SKM-1 treated with dmso at 0.1 percent for 144 hours (cell line): Measurements from ENCODE around the gene TCEAL9.
"Not testable (repeated sequence)": the region's sequence is repeated elsewhere in the genome, so short reads cannot be mapped to it uniquely, and the experiment has no call there.

ENCODE experiments used
- DNase-seq: peaks from one replicate; lab custom pipeline; 2025; ENCODE audit not compliant: unreplicated experiment; lab: John Stamatoyannopoulos, UW

Gene TCEAL9

GRCh38 chrX:103373581-103373980 lies 17.3 kb downstream of the TCEAL9 start:
- DNase-seq: no peak

DNA sequence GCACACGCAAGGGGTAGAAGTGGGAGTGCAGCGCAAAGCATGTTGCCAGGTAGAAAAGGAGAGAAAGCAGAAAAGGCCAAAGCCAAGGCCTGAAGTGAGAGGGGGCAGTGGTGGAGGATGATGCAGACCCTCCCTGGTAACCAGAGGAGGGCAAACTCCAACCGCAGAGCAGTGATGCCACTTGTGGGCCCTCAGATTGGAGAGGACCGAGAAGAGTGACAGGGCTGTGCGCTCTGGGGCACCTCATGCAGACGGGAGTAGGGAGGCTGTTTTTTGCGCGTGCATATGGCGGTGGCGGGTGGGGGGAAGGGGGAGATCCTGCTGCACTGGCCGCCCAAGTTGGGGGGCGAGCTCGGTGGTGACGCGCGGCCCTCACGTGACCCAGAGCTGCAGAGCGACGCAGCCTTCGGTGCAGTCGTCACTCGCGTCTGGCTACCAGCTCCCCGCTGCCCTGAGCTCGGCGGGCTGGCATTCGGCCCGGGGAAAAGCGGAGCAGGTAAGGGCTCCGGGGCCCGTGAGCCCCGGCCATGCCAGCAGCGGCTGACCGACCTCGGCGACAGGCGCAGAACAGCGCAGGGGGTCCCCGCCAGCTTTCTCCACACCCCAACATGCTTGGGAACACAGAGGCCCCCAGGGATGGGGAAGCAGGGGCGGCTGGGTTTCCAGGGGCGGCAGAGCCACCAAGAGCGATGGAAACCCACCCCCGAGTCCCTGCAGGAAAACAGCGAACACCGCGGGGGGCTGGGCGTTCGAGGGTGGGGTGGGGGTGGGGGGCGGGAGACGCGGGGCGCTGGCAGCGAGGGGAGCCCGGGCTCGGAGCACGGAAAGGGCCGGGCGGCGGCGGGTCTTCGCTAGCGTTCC lies 20.0 kb downstream of the TCEAL9 start, which contains the start of gene BEX3:
Gene BEX3, plus strand, starts transcription at position 421 of the 861 bp plus-strand sequence. CDS start 984 bp downstream, outside the sequence.
- no peak for DNase-seq

DNA sequence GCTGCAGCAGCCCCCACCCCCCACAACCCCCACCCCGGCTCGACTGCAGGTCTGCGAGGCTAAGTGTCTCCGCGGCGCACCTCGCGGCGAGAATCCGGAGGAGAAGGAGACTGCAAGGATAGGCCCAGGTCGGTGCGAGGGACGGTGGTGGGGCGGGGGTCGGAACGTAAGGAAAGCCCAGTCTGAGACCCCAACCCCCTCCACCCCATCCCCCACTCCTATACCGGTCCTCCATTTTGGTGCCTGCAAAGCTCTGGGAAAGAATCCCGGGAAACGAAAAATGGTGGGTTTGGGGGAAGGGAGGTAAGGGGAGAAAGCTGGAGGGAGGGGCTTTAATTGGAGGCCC lies 20.6 kb downstream of the TCEAL9 start:
- no peak for DNase-seq

GRCh38 chrX:103378990-103379389 lies 22.7 kb downstream of the TCEAL9 start:
- DNase-seq: no peak

GRCh38 chrX:103382877-103383276 lies 26.6 kb downstream of the TCEAL9 start:
- DNase-seq: no peak

DNA sequence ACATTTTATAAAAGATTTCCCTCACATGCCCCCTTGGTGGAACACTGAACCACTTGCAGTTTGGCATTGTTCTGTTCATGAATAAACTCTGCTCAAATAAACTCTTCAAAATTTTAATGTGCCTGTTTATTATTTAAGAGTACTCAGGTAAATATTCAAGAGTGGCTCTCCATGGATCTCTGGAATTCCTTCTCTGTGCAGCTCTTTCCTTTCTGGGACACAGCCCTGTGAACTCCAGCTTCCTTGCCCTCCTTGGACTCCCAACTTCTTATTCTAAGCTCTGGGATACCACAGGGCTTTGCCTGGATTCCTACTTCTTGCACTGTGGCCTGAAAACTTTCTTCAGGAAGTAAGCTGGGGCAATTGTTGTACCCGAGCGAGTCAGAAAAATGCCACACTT lies 28.4 kb downstream of the TCEAL9 start:
- no peak for DNase-seq

DNA sequence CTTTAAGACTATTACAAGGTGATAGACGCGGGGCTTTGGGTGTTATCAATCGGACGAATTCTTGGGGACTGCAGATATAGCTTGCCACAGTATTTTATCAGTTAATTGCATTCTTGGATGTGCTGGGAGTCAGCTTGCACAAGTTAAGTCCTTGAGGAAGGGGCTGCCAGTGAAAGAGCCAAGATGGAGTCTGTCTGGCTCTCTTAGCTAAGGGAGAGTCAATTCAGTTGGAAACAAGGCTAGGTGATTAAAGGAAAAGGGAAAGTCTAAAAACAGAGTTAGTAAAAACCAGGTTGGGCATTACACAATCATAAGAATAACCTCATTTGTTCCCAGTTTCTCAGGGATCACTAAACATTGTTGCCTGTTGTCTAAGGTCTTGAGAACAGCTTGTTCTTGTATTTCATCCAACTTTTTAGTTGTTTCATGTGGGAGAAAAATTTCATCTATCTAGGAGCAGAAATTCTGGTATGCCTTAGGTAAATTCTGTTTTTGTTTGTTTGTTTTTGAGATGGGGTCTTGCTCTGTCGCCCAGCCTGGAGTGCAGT lies 29.1 kb downstream of the TCEAL9 start:
- not testable (repeated sequence) for DNase-seq

- no peak for DNase-seq
These were observed 30.0 kb downstream of the TCEAL9 start for GRCh38 chrX:103386332-103386731.

DNA sequence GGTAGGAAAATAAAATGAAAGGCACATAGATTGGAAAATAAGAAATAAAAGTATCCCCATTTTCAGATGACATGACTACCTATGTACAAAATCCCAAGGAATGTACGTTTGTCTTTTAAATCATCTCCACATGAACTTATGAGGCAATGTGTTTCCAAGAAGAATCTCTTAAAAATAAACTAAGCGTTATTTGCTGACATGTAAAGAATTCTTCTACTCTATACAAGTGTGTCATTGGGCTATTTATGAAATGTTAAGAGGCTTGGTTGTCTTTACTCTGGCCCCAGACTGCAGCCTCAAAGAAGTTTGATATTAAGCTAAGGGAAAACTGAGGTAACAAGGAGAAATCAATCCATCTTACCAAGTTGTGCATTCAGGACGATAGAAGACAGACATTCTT lies 37.2 kb downstream of the TCEAL9 start:
- no peak for DNase-seq

- no peak for DNase-seq
These were observed 39.9 kb downstream of the TCEAL9 start for GRCh38 chrX:103396186-103396585.

- DNase-seq: no peak
These were observed 40.4 kb downstream of the TCEAL9 start for GRCh38 chrX:103396660-103397059.

DNA sequence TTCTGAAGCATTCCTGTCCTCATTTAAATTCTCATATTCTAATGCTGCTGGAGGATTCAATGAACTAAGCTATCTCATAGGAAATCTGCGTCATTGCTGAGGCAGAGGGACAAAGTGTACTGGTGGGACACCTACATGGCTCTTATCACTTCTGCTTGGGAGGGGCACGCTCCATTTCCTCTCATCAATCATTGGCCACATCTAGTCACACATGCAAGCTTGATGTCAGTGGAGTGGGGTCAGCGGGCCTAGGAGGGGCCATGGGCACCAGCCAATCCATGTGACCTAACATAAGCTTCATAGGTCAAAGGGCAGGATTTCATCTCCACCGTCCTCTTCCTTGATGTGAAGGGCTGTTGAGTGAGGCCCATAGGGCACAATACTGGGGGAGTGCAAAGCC lies 41.4 kb downstream of the TCEAL9 start:
- DNase-seq: no peak

DNA sequence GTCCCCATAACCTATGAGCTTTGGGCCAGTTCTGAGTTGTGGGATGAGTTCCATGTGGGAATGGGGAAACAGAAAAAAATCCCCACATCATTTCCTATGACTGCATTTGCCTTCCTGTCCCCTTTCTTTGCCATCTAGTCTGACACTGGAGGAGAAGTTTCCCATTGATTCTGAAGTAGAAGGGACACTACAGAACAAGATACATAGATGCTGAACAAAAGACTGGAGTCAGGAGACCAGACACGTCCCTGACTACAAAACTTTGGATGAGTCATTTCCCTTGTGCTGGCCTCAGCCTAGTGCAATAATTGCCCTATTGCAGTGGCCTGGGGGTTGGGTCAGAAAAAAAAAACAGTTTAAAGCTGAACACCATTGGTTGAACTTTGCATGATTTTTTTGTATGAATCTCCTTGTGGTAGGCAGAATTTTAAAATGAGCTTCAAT lies 42.1 kb downstream of the TCEAL9 start:
- no peak for DNase-seq

DNA sequence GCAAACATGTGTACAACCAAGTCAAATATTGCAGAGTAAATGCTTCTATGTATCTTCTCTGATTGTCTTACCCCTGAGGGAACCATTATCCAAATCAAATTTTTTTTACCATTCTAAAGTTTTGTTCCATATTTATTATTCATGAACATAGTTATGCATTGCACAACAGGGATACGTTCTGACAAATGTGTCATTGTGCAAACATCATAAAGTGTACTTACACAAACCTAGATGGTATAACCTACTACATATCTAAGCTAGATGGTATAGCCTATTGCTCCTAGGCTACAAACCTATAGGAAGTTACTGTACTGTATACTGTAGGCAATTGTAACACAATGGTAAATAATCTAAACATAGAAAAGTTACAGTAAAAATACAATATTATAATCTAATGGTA lies 43.4 kb downstream of the TCEAL9 start:
- no peak for DNase-seq

DNA sequence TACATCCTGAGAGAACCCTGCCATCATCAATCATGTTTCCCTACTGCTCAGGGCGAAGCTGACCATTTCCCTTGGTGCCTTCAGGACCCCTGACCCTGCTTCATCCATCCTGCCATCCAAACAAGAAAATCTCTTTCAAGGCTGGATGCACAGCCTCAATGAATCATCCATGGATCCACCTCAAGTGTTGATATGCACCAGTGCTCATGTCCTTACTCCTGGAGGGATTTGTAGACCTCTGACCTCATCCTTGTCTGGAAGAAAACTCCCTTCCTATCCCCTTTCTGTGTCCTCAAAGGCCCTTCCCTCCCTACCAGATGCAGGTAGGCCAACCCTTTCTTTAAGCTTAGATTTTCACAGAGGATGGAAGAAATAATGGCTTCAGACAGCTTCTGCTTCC lies 44.6 kb downstream of the TCEAL9 start:
- DNase-seq: no peak

- DNase-seq: no peak
These were observed 48.1 kb downstream of the TCEAL9 start for GRCh38 chrX:103404231-103405008.

GRCh38 chrX:103405009-103405333 lies 48.7 kb downstream of the TCEAL9 start:
- DNase-seq: no peak

DNA sequence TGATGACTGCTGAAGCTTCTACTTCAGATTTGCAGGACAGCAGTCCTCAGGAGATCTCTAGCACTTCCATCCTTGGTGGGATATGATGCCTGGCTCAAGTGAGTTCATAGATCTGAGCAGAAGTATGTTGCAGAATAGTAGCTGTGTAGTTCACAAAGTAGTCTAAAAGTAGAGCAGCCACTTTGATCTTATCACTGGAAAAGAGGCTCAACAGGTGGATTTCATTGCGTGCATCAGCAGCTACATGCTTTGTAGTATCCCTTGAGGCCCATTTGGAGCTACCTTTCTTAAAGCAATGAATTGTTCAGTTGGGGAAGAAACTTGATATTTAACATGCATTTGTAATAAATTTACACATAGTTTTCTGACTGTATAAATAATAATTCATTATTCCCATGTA lies 50.0 kb downstream of the TCEAL9 start:
- no peak for DNase-seq

DNA sequence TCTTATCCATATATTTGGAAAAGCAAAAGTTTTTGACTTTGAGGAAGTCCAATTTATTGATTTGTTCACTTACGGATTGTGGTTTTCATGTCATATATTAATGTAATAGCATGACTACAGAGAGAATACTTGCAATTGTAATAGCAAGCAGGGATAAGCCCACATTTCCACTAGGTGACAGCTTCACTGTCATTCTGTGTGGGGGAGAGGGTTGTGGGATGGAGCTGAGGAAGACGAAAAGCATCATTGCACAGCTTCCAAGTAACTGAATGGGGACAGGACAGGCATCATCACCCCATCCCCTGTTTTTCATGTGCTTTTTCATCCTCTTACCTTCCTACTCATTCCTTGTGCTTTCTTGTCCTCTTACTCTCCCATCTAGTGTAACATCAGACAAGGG lies 51.5 kb downstream of the TCEAL9 start:
- no peak for DNase-seq
